ENCODE data around the gene RFLNA.

DNA sequence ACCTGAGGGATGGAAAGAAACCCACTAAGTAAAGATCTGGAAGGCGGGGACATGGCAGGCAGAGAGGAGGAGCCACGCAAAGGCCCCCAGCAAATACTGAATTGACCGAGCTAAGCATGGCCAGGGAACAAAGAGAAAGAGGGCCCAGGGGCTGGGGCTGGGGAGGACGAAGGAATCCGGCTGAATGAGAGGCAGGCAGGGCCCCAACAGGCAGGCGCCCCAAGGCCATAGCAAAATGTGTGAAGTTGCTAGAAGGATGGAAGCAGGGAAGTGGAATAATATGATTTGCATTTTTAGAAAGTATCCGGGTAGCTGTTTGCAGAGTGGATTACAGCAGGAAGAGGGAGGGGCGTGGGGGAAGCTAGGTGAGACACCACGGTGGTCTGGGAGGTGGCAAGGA lies 49.1 kb downstream of the RFLNA start:
- TF ChIP-seq POLR2AphosphoS5 (IDR thresholded peaks at IDR 0.05), result no peak
- TF ChIP-seq CTCF (IDR thresholded peaks at IDR 0.05), result no peak
- TF ChIP-seq POLR2A (IDR thresholded peaks at IDR 0.05), result no peak
- TF ChIP-seq EP300 (IDR thresholded peaks at IDR 0.05), result no peak

All from suprapubic skin (tissue), 4 donors.